KOPT-K1 (cell line): Measurements from ENCODE around the gene MAP1B.

Experiments
- H3K27ac ChIP-seq: fragments of 200-600 bp; sonication (generic); 2 replicates; pipeline ENCODE4 v1.5.1; 2016; ENCODE audit warnings: antibody characterized with exemption, mild to moderate bottlenecking, low read depth, low read length; ENCODE audit not compliant: poor library complexity, severe bottlenecking
- H3K36me3 ChIP-seq: fragments of 200-600 bp; sonication (generic); 2 replicates; pipeline ENCODE4 v1.5.1; 2017; ENCODE audit warnings: antibody characterized with exemption, mild to moderate bottlenecking, low read length, moderate library complexity; ENCODE audit not compliant: insufficient read depth
- H3K9me3 ChIP-seq: fragments of 200-600 bp; sonication (generic); 2 replicates; pipeline ENCODE4 v1.5.1; 2017; ENCODE audit warnings: antibody characterized with exemption, low read length, mild to moderate bottlenecking; ENCODE audit not compliant: insufficient read depth, poor library complexity, severe bottlenecking

MAP1B gene

GRCh38 chr5:72242796-72243475 is 135.7 kb downstream of the MAP1B start:
- Histone ChIP-seq H3K9me3 (no peaks in the 10 kb centered on the region), H3K27ac (no peak overlapping the region), H3K36me3 (peaks cover 1% of the 10 kb centered on the region)

- no peaks in the 10 kb centered on the region; the same call in 1 of the 2 replicates for H3K36me3 ChIP-seq
- no peaks in the 10 kb centered on the region for H3K9me3 ChIP-seq
- no peak overlapping the region for H3K27ac ChIP-seq
Measured at GRCh38 chr5:72243706-72244105, 136.4 kb downstream of the MAP1B start.

- Histone ChIP-seq H3K36me3 (no peaks in the 10 kb centered on the region; the same call in 1 of the 2 replicates), H3K9me3 (no peaks in the 10 kb centered on the region), H3K27ac (no peak overlapping the region)
Measured at GRCh38 chr5:72244862-72245371, 137.6 kb downstream of the MAP1B start.

- H3K9me3 ChIP-seq: no peaks in the 10 kb centered on the region
- H3K36me3 ChIP-seq: no peaks in the 10 kb centered on the region; the same call in 1 of the 2 replicates
- no peak overlapping the region for H3K27ac ChIP-seq
Measured at GRCh38 chr5:72245546-72245945, 138.3 kb downstream of the MAP1B start.

- H3K36me3 ChIP-seq: peaks cover 3% of the 10 kb centered on the region; the same call in 1 of the 2 replicates
- no peaks in the 10 kb centered on the region for H3K9me3 ChIP-seq
- no peak overlapping the region for H3K27ac ChIP-seq
Measured at GRCh38 chr5:72245951-72246532, 138.8 kb downstream of the MAP1B start.

GRCh38 chr5:72246954-72247442 is 139.7 kb downstream of the MAP1B start:
- Histone ChIP-seq H3K27ac (no peak overlapping the region), H3K9me3 (no peaks in the 10 kb centered on the region), H3K36me3 (peaks cover 11% of the 10 kb centered on the region; the same call in 1 of the 2 replicates)

- Histone ChIP-seq H3K27ac (no peak overlapping the region), H3K36me3 (peaks cover 20% of the 10 kb centered on the region; the same call in 1 of the 2 replicates)
Measured at GRCh38 chr5:72248410-72248981, 141.2 kb downstream of the MAP1B start.

GRCh38 chr5:72251386-72251785 is 144.1 kb downstream of the MAP1B start:
- H3K27ac ChIP-seq: no peak overlapping the region
- H3K9me3 ChIP-seq: no peaks in the 10 kb centered on the region
- peaks cover 20% of the 10 kb centered on the region; the same call in 1 of the 2 replicates for H3K36me3 ChIP-seq

More at GRCh38 chr5:72248410-72248981, 141.2 kb downstream of the MAP1B start:
- no peaks in the 10 kb centered on the region for H3K9me3 ChIP-seq

- Histone ChIP-seq H3K9me3 (no peaks in the 10 kb centered on the region), H3K36me3 (peaks cover 20% of the 10 kb centered on the region; the same call in 1 of the 2 replicates), H3K27ac (no peak overlapping the region)
Measured at GRCh38 chr5:72252008-72252407, 144.7 kb downstream of the MAP1B start.

GRCh38 chr5:72252574-72253155 is 145.4 kb downstream of the MAP1B start:
- H3K36me3 ChIP-seq: peaks cover 20% of the 10 kb centered on the region; the same call in 1 of the 2 replicates
- H3K27ac ChIP-seq: no peak overlapping the region
- H3K9me3 ChIP-seq: no peaks in the 10 kb centered on the region

- Histone ChIP-seq H3K9me3 (no peaks in the 10 kb centered on the region), H3K36me3 (peaks cover 20% of the 10 kb centered on the region; the same call in 1 of the 2 replicates)
Measured at GRCh38 chr5:72255237-72255636, 148.0 kb downstream of the MAP1B start.

GRCh38 chr5:72255670-72256069 is 148.4 kb downstream of the MAP1B start:
- no peak overlapping the region for H3K27ac ChIP-seq
- peaks cover 20% of the 10 kb centered on the region; the same call in 1 of the 2 replicates for H3K36me3 ChIP-seq
- H3K9me3 ChIP-seq: no peaks in the 10 kb centered on the region

More at GRCh38 chr5:72255237-72255636, 148.0 kb downstream of the MAP1B start:
- no peak overlapping the region for H3K27ac ChIP-seq

- Histone ChIP-seq H3K36me3 (peaks cover 12% of the 10 kb centered on the region; the same call in 1 of the 2 replicates), H3K9me3 (no peaks in the 10 kb centered on the region), H3K27ac (no peak overlapping the region)
Measured at GRCh38 chr5:72256536-72256935, 149.3 kb downstream of the MAP1B start.
